HepG2 (cell line): ENCODE data around the gene AKAP1. TPM values are rescaled to one million over a fixed set of nuclear protein-coding genes. Genes with fewer than 3 reads are reported as not detected.
A peak's percentile ranks its signal among the peaks of the same experiment; 100 is the strongest.

Source experiments
- ATAC-seq: fragments of 200-7000 bp; cut with Tn5 transposase; 3 replicates; pipeline ENCODE4 v1.9.1; 2020; ENCODE audit warnings: mild to moderate bottlenecking, moderate library complexity
- BruUV-seq: library from RNA; stranded (reverse); fragments of 400-500 nt; replicated peaks from 2 replicates; lab custom pipeline; 2021; lab: Mats Ljungman, UMichigan
- CTCF ChIA-PET: fragments of 300-600 bp; formaldehyde crosslinking; extraction: SDS; loops from one replicate; lab custom pipeline; 2021; ENCODE audit warnings: low total read pairs, inconsistent platforms, low intra/inter-chr PET ratio; lab: Yijun Ruan, JAX
- POLR2A ChIA-PET: fragments of 350-600 bp; sonication (Branson Sonifier 250); formaldehyde crosslinking; loops from one replicate; lab custom pipeline; 2020; ENCODE audit warnings: antibody characterized with exemption, inconsistent platforms; lab: Yijun Ruan, JAX
- DNase-seq: peaks from one replicate; pipeline ENCODE4 v3.0.0-alpha.2; 2015; ENCODE audit warnings: low spot score
- FAIRE-seq: peaks from 3 replicates; lab custom pipeline; 2011; peaks lifted over from hg19 to GRCh38; lab: Jason Lieb, UNC
- H2AFZ ChIP-seq: one replicate; pipeline ENCODE4 v1.6.1; 2011; ENCODE audit warnings: low read length, inconsistent platforms
- H3K27ac ChIP-seq: fragments of 300-600 bp; 3 replicates; pipeline ENCODE4 v1.8.0; 2011; ENCODE audit warnings: mixed run types, mild to moderate bottlenecking, mixed read lengths, low read length, inconsistent platforms; ENCODE audit not compliant: insufficient read depth; ENCODE audit errors: extremely low read length
- H3K27me3 ChIP-seq, 2 experiments: fragments of 200-600 bp in 1 of 2; 2 replicates in 1 of 2; 3 replicates in 1 of 2; pipeline versions ENCODE4 v1.6.0 to v1.8.0; 2011; ENCODE audit warnings: low read length in 2 of 2, mild to moderate bottlenecking in 2 of 2, moderate library complexity in 2 of 2, inconsistent platforms in 1 of 2; ENCODE audit not compliant: insufficient read depth in 2 of 2, control insufficient read depth in 1 of 2
- H3K36me3 ChIP-seq, 2 experiments: fragments of 200-600 bp in 1 of 2; replicated peaks in 1 of 2; 2 replicates in 1 of 2; 3 replicates in 1 of 2; pipeline versions ENCODE4 v1.5.1 to v1.8.0; 2011; ENCODE audit warnings: low read length in 2 of 2, inconsistent platforms in 1 of 2; ENCODE audit not compliant: insufficient read depth in 2 of 2, control insufficient read depth in 1 of 2
- H3K4me1 ChIP-seq: 2 replicates; pipeline ENCODE4 v1.5.1; 2012; ENCODE audit warnings: low read length, inconsistent platforms; ENCODE audit not compliant: insufficient read depth
- H3K4me2 ChIP-seq: 2 replicates; pipeline ENCODE4 v1.6.0; 2011; ENCODE audit warnings: low read depth, low read length, inconsistent platforms
- H3K4me3 ChIP-seq, 3 experiments: fragments of 200-600 bp in 1 of 3; sonication (generic), shearing (Covaris generic) in 1 of 3; replicated peaks in 1 of 3; 2 replicates each; pipeline ENCODE4 v1.5.1; 2011 to 2016; ENCODE audit warnings: low read length in 3 of 3, inconsistent platforms in 2 of 3, low read depth in 2 of 3, mild to moderate bottlenecking in 2 of 3, control low read depth in 1 of 3, mixed read lengths in 1 of 3; ENCODE audit not compliant: insufficient read depth in 1 of 3
- H3K79me2 ChIP-seq: one replicate; pipeline ENCODE4 v1.6.1; 2011; ENCODE audit warnings: low read length, inconsistent platforms; ENCODE audit not compliant: insufficient read depth
- H3K9ac ChIP-seq: 2 replicates; pipeline ENCODE4 v1.6.0; 2011; ENCODE audit warnings: mild to moderate bottlenecking, low read depth, low read length, inconsistent platforms; ENCODE audit not compliant: insufficient read depth
- H3K9me3 ChIP-seq: 2 replicates; pipeline ENCODE4 v1.5.1; 2012; ENCODE audit warnings: mild to moderate bottlenecking, low read length
- H4K20me1 ChIP-seq: 2 replicates; pipeline ENCODE4 v1.6.0; 2011; ENCODE audit warnings: inconsistent platforms, mild to moderate bottlenecking, low read length, moderate library complexity; ENCODE audit not compliant: insufficient read depth
- ATAD3A ChIP-seq: sonication (generic); formaldehyde crosslinking; IDR thresholded peaks from 2 replicates; pipeline ENCODE4 v1.4.0; 2020; ENCODE audit warnings: missing genetic modification reagents
- HDAC1 ChIP-seq: sonication (generic); formaldehyde crosslinking; IDR thresholded peaks from 2 replicates; pipeline ENCODE4 v1.5.1; 2020; ENCODE audit warnings: mild to moderate bottlenecking, missing genetic modification reagents
- HMGA1 ChIP-seq: sonication (generic); formaldehyde crosslinking; conservative IDR thresholded peaks from 2 replicates; pipeline ENCODE4 v1.4.0; 2020; ENCODE audit warnings: missing genetic modification reagents
- ISX ChIP-seq: sonication (generic); formaldehyde crosslinking; conservative IDR thresholded peaks from 2 replicates; pipeline ENCODE4 v1.5.0; 2020; ENCODE audit warnings: missing genetic modification reagents
- KLF9 ChIP-seq: IDR thresholded peaks from 2 replicates; pipeline ENCODE4 v1.6.1; 2016; ENCODE audit warnings: low read depth
- MAZ ChIP-seq, 2 experiments: sonication (generic) in 1 of 2; formaldehyde crosslinking in 1 of 2; IDR thresholded peaks; 2 replicates each; pipeline versions ENCODE4 v1.5.0 to v1.6.1; 2012 to 2020; ENCODE audit warnings: low read depth in 2 of 2, mild to moderate bottlenecking in 2 of 2, borderline replicate concordance in 1 of 2, improper control_type of control experiment in 1 of 2, low read length in 1 of 2, missing genetic modification reagents in 1 of 2, moderate library complexity in 1 of 2
- MLLT10 ChIP-seq: sonication (generic); formaldehyde crosslinking; IDR thresholded peaks from 2 replicates; pipeline ENCODE4 v1.4.0; 2020; ENCODE audit warnings: missing genetic modification reagents
- ONECUT2 ChIP-seq: sonication (generic); formaldehyde crosslinking; IDR thresholded peaks from 2 replicates; pipeline ENCODE4 v1.4.0; 2020; ENCODE audit warnings: missing genetic modification reagents
- RAD21 ChIP-seq: fragments of 450-650 bp; formaldehyde crosslinking; IDR thresholded peaks from 2 replicates; pipeline ENCODE4 v1.5.0; 2020; ENCODE audit warnings: mild to moderate bottlenecking
- RBM22 ChIP-seq: fragments of 200-400 bp; formaldehyde crosslinking; optimal IDR thresholded peaks from 2 replicates; pipeline ENCODE3; 2017; ENCODE audit warnings: mild to moderate bottlenecking, low read length, moderate library complexity
- RXRB ChIP-seq: IDR thresholded peaks from 2 replicates; pipeline ENCODE4 v1.6.1; 2016; ENCODE audit warnings: borderline replicate concordance, missing genetic modification reagents, missing compliant biosample characterization
- STAG1 ChIP-seq: sonication (generic); formaldehyde crosslinking; IDR thresholded peaks from 2 replicates; pipeline ENCODE4 v1.4.0; 2020; ENCODE audit warnings: missing genetic modification reagents
- ZMYM4 ChIP-seq: sonication (generic); formaldehyde crosslinking; IDR thresholded peaks from 2 replicates; pipeline ENCODE4 v1.8.1; 2023; ENCODE audit warnings: mild to moderate bottlenecking, missing genetic modification reagents
- ZNF224 ChIP-seq: sonication (generic); formaldehyde crosslinking; IDR thresholded peaks from 2 replicates; pipeline ENCODE4 v1.5.0; 2020; ENCODE audit warnings: mild to moderate bottlenecking, missing genetic modification reagents
- ZNF260 ChIP-seq: sonication (generic); formaldehyde crosslinking; IDR thresholded peaks from 2 replicates; pipeline ENCODE4 v1.4.0; 2020; ENCODE audit warnings: missing genetic modification reagents, low read depth, mild to moderate bottlenecking, borderline replicate concordance
- ZNF616 ChIP-seq: sonication (generic); formaldehyde crosslinking; IDR thresholded peaks from 2 replicates; pipeline ENCODE4 v1.5.0; 2020; ENCODE audit warnings: low read depth, mild to moderate bottlenecking, missing genetic modification reagents
- WGBS: methylation state at CpG from one replicate; pipeline ENCODE4 v1.1.6; 2017; ENCODE audit warnings: low lambda C conversion rate; 5-methylcytosine and 5-hydroxymethylcytosine counted together
- in situ Hi-C: cut with HindIII; loops from 2 replicates; pipeline ENCODE4 v1.10.0; 2017; ENCODE audit warnings: low pct_unique_long_range_greater_than_20kb; ENCODE audit not compliant: extremely low pct_ligation_motif_present
- intact Hi-C: fragments of 100-400 bp; cut with micrococcal nuclease; formaldehyde crosslinking; loops from one replicate; pipeline ENCODE4 v1.10.0; 2022; ENCODE audit not compliant: unreplicated experiment
- polyA plus RNA-seq, 8 experiments: library from polyadenylated mRNA; depleted of rRNA in 3 of 8; stranded (reverse) in 7 of 8; unstranded in 1 of 8; fragments of >200 nt; fragmentation: Illumina TruSeq in 4 of 8; extraction: Trizol in 4 of 8; gene quantifications; 2 replicates each; pipeline versions ENCODE4 v1.2.1 to v1.2.3, GENCODE V29; 2011 to 2016; ENCODE audit warnings: low read depth in 4 of 8, missing spikeins in 1 of 8, mixed read lengths in 1 of 8; ENCODE audit not compliant: insufficient read depth in 1 of 8
- total RNA-seq, 5 experiments: library from RNA; depleted of rRNA; stranded (reverse); fragments of >200 nt; fragmentation: Illumina TruSeq; extraction: Trizol; gene quantifications; 2 replicates each; pipeline ENCODE4 v1.2.3, GENCODE V29; 2016; ENCODE audit warnings: low read depth in 1 of 5
- TF ChIP-seq, protein P1 (sequence below): sonication (generic); formaldehyde crosslinking; IDR thresholded peaks from 2 replicates; pipeline ENCODE4 v1.5.0; 2020; ENCODE audit warnings: mild to moderate bottlenecking, missing genetic modification reagents, moderate library complexity
- TF ChIP-seq, protein P2 (sequence below): sonication (generic); formaldehyde crosslinking; IDR thresholded peaks from 2 replicates; pipeline ENCODE4 v1.8.0; 2022; ENCODE audit warnings: missing genetic modification reagents, mild to moderate bottlenecking, borderline replicate concordance
- TF ChIP-seq, protein P3 (sequence below): sonication (generic); formaldehyde crosslinking; IDR thresholded peaks from 2 replicates; pipeline ENCODE4 v1.8.0; 2023; ENCODE audit warnings: mild to moderate bottlenecking, missing genetic modification reagents
- TF ChIP-seq, protein P4 (sequence below): sonication (generic); formaldehyde crosslinking; IDR thresholded peaks from 2 replicates; pipeline ENCODE4 v1.4.0; 2020; ENCODE audit warnings: missing genetic modification reagents

Gene AKAP1
- total and polyA plus RNA-seq, 2 of the 13 experiments (the other 11 are each of a cell fraction or from before 2014, with no cell fraction given), result 101 to 131 TPM

DNA sequence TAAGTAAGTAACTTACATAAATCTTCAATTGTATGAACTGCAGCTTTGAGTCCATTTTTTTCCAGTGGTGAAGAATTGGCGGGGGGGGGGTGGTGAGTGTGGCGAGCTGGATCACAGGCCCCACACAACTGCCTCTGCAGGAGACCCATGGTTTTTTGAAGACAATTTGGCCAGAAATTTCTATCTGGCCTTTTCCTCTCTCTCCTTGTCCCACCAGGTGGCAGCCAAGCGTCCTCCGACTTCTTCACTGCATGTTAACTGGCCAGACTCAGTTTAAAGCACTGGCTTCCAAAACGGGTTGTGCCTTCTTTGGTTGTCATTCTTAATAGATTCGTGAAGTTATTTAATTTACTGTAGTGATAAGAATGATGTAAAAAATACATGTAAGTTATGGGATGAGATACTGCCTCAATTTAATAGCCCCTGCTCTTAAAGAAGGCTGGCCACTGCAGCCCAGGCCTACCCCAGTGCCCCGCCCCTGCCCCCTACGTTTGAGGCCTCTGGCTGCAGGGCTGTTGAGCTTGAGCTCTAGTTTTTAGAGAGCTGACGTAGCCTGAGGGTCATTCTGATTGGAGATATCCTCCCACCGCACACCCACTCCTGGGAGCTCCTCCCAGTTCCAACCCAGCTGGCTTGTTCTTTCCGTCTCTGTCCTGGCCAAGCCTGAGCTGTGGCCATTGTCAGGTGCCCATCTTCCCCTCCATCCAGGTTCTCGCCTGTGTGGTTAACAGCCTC, 36.4 kb downstream of the AKAP1 start:
- H3K4me3 ChIP-seq, result no peak overlapping the region
- intact Hi-C loops (loop anchor here (5.0 kb wide), 1 partner anchor 34 kb away; the partner anchor contains the start of gene AKAP1), in situ Hi-C loops (no loop called here)
- ChIA-PET CTCF (no interaction called here), POLR2A (interaction anchor here (0.8 kb wide), 1 partner anchor 12 kb away, joined by 3 read pairs; no protein-coding TSS in a partner anchor)
- peak; percentile 82 for FAIRE-seq
- no peaks in the 10 kb centered on the region for H3K27me3 ChIP-seq
- peaks cover 28% of the 10 kb centered on the region for H3K4me1 ChIP-seq
- H3K79me2 ChIP-seq, result no peaks in the 10 kb centered on the region
- WGBS, result 81% methylated on average over 12 of the region's 12 CpGs
- ATAC-seq, result peak; percentile 38
- H3K9ac ChIP-seq, result no peak overlapping the region
- DNase-seq, result no peak
- H3K4me2 ChIP-seq, result no peak overlapping the region
- H2AFZ ChIP-seq, result no peak overlapping the region
- BruUV-seq, result no TSS peak
- H3K27ac ChIP-seq, result peak overlapping the region; percentile 21
- peaks cover 42 to 72% of the 10 kb centered on the region in 2 experiments for H3K36me3 ChIP-seq
- no peaks in the 10 kb centered on the region for H3K9me3 ChIP-seq
- H4K20me1 ChIP-seq, result peaks cover 6% of the 10 kb centered on the region; the same call in 1 of the 2 replicates
- TF ChIP-seq, protein P1, sequence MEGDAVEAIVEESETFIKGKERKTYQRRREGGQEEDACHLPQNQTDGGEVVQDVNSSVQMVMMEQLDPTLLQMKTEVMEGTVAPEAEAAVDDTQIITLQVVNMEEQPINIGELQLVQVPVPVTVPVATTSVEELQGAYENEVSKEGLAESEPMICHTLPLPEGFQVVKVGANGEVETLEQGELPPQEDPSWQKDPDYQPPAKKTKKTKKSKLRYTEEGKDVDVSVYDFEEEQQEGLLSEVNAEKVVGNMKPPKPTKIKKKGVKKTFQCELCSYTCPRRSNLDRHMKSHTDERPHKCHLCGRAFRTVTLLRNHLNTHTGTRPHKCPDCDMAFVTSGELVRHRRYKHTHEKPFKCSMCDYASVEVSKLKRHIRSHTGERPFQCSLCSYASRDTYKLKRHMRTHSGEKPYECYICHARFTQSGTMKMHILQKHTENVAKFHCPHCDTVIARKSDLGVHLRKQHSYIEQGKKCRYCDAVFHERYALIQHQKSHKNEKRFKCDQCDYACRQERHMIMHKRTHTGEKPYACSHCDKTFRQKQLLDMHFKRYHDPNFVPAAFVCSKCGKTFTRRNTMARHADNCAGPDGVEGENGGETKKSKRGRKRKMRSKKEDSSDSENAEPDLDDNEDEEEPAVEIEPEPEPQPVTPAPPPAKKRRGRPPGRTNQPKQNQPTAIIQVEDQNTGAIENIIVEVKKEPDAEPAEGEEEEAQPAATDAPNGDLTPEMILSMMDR (CRISPR knock-in tag), result peak; percentile 53
- TF ChIP-seq MAZ (IDR thresholded peaks at IDR 0.05; ENCODE audit: borderline replicate concordance, low read depth, low read length), result no peak
- TF ChIP-seq MAZ (CRISPR knock-in tag; IDR thresholded peaks at IDR 0.05; ENCODE audit: low read depth), result no peak
- TF ChIP-seq, protein P2, sequence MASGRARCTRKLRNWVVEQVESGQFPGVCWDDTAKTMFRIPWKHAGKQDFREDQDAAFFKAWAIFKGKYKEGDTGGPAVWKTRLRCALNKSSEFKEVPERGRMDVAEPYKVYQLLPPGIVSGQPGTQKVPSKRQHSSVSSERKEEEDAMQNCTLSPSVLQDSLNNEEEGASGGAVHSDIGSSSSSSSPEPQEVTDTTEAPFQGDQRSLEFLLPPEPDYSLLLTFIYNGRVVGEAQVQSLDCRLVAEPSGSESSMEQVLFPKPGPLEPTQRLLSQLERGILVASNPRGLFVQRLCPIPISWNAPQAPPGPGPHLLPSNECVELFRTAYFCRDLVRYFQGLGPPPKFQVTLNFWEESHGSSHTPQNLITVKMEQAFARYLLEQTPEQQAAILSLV (CRISPR knock-in tag), result 0 out of 2 replicates have a peak, but pooled peaks have one; percentile 44
- no peak for TF ChIP-seq RXRB
- TF ChIP-seq ZNF616 (CRISPR knock-in tag), result no peak
- 0 out of 2 replicates have a peak, but pooled peaks have one; percentile 17 for TF ChIP-seq RAD21 (CRISPR knock-in tag)
- no peak for TF ChIP-seq ATAD3A
- 0 out of 2 replicates have a peak, but pooled peaks have one; percentile 2 for TF ChIP-seq ZMYM4 (CRISPR knock-in tag)
- no peak for TF ChIP-seq MLLT10
- no peak for TF ChIP-seq ZNF260 (CRISPR knock-in tag)
- 0 out of 2 replicates have a peak, but pooled peaks have one; percentile 6 for TF ChIP-seq HDAC1 (CRISPR knock-in tag)
- TF ChIP-seq, protein P3, sequence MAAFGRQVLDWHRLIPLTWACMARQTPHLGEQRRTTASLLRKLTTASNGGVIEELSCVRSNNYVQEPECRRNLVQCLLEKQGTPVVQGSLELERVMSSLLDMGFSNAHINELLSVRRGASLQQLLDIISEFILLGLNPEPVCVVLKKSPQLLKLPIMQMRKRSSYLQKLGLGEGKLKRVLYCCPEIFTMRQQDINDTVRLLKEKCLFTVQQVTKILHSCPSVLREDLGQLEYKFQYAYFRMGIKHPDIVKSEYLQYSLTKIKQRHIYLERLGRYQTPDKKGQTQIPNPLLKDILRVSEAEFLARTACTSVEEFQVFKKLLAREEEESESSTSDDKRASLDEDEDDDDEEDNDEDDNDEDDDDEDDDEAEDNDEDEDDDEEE, result 0 out of 2 replicates have a peak, but pooled peaks have one; percentile 22
- TF ChIP-seq STAG1 (CRISPR knock-in tag), result peak; percentile 44
- TF ChIP-seq KLF9 (CRISPR knock-in tag), result no peak
- TF ChIP-seq ONECUT2 (CRISPR knock-in tag), result no peak
- no peak for TF ChIP-seq ZNF224
- no peak for TF ChIP-seq ISX (CRISPR knock-in tag)
- TF ChIP-seq, protein P4, sequence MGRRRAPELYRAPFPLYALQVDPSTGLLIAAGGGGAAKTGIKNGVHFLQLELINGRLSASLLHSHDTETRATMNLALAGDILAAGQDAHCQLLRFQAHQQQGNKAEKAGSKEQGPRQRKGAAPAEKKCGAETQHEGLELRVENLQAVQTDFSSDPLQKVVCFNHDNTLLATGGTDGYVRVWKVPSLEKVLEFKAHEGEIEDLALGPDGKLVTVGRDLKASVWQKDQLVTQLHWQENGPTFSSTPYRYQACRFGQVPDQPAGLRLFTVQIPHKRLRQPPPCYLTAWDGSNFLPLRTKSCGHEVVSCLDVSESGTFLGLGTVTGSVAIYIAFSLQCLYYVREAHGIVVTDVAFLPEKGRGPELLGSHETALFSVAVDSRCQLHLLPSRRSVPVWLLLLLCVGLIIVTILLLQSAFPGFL (CRISPR knock-in tag), result no peak
- TF ChIP-seq RBM22, result no peak
- TF ChIP-seq HMGA1 (CRISPR knock-in tag), result no peak
